A673 (cell line): ENCODE data around the gene OR10D3.

Source experiments
- EZH2 ChIP-seq: fragments of 200-600 bp; sonication (generic); IDR thresholded peaks from 2 replicates; pipeline ENCODE4 v1.6.1; 2017; ENCODE audit warnings: borderline replicate concordance, low read depth, mild to moderate bottlenecking, mixed read lengths, antibody characterized with exemption, low read length; ENCODE audit not compliant: poor library complexity, severe bottlenecking
- TF ChIP-seq, protein P1 (sequence below): fragments of 300-800, 200-600 bp; sonication (generic); conservative IDR thresholded peaks from 2 replicates; pipeline ENCODE4 v1.5.1; 2017; ENCODE audit warnings: low read depth, mild to moderate bottlenecking, antibody characterized with exemption, low read length, moderate library complexity, mixed read lengths

DNA sequence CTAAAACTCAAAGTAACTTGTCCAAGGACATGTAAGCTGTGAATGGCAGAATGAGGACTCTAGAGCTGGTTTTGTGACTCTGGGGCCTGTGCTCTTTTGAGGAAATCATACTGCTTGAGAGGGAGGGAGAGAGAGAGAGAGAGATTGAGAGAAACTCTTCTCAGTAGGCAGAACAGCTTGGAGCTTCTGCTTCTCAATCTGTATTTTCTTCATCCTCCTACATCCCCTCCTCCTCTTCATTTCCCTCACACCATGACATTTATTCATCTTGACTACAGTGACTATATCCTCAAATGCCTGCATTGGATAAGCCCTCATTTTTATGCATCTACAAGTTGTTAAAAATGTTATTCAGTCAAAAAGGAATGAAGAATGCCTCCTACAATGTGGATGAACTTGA is 23.7 kb upstream of the OR10D3 start:
- TF ChIP-seq EZH2 = no peak
- TF ChIP-seq, protein P1, sequence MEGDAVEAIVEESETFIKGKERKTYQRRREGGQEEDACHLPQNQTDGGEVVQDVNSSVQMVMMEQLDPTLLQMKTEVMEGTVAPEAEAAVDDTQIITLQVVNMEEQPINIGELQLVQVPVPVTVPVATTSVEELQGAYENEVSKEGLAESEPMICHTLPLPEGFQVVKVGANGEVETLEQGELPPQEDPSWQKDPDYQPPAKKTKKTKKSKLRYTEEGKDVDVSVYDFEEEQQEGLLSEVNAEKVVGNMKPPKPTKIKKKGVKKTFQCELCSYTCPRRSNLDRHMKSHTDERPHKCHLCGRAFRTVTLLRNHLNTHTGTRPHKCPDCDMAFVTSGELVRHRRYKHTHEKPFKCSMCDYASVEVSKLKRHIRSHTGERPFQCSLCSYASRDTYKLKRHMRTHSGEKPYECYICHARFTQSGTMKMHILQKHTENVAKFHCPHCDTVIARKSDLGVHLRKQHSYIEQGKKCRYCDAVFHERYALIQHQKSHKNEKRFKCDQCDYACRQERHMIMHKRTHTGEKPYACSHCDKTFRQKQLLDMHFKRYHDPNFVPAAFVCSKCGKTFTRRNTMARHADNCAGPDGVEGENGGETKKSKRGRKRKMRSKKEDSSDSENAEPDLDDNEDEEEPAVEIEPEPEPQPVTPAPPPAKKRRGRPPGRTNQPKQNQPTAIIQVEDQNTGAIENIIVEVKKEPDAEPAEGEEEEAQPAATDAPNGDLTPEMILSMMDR = no peak
